ENCODE measurements around the gene PDE8B. TPM values are rescaled to one million over a fixed set of nuclear protein-coding genes. Genes with fewer than 3 reads are reported as not detected.

PDE8B gene
- total RNA-seq, 6 experiments from 2014 or later = 1.2 to 5.4 (median 2.4) TPM

DNA sequence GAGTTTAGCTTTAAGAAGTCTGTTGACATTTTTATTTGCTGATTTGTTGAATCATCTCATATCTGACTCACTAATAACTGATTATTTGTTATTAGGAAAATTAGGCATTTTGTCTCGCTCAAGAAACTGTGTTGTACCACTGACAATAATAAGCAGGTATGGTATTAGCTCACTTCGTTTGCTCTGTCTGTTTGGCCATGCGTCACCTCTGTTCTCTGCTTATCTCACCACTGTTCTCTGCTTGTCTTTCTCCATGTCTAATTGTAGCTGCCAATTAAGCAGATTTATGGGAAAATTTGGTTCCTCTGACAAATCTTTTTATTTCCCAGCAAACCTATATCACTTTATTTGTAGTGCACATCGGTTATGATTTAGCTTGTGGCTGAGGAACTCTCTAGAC is 142.8 kb downstream of the PDE8B start:
- 58% methylated on average over 4 of the region's 4 CpGs for WGBS (ENCODE audit: insufficient coverage, low coverage, low lambda C conversion rate, missing lambda C conversion rate)

GRCh38 chr5:77354454-77354853 is 144.0 kb downstream of the PDE8B start:
- no peaks in the 10 kb centered on the region for H3K27me3 ChIP-seq
- ATAC-seq (peak; percentile 40 to 81 (median 76)), DNase-seq (peak in 1 of 3 donors; percentile 79)
- 38% methylated on average over 1 of the region's 2 CpGs for WGBS (ENCODE audit: insufficient coverage, low coverage, low lambda C conversion rate, missing lambda C conversion rate)
- intact Hi-C loops (cut with DNase I) = no loop called here
- H3K9me3 ChIP-seq = no peaks in the 10 kb centered on the region
- peaks cover 0 to 39% (median 9%) of the 10 kb centered on the region in 4 donors for H3K4me1 ChIP-seq
- peak overlapping the region in 1 of 3 donors; percentile 69 for H3K27ac ChIP-seq
- no peak for TF ChIP-seq CTCF (IDR thresholded peaks at IDR 0.05)
- no peak for TF ChIP-seq POLR2A (IDR thresholded peaks at IDR 0.05)
- no peaks in the 10 kb centered on the region for H3K36me3 ChIP-seq
- H3K4me3 ChIP-seq = no peak overlapping the region

More for the DNA sequence above, 142.8 kb downstream of the PDE8B start:
- DNase-seq (no peak), ATAC-seq (peak; percentile 50 to 86 (median 60))
- H3K36me3 ChIP-seq = no peaks in the 10 kb centered on the region
- peaks cover 0 to 36% (median 9%) of the 10 kb centered on the region in 4 donors for H3K4me1 ChIP-seq
- intact Hi-C loops (cut with DNase I) = no loop called here
- no peak for TF ChIP-seq CTCF (IDR thresholded peaks at IDR 0.05)
- TF ChIP-seq POLR2A (IDR thresholded peaks at IDR 0.05) = no peak
- H3K9me3 ChIP-seq = no peaks in the 10 kb centered on the region
- H3K4me3 ChIP-seq = no peak overlapping the region
- H3K27me3 ChIP-seq = no peaks in the 10 kb centered on the region
- H3K27ac ChIP-seq = peak overlapping the region in 1 of 3 donors; percentile 29

DNA sequence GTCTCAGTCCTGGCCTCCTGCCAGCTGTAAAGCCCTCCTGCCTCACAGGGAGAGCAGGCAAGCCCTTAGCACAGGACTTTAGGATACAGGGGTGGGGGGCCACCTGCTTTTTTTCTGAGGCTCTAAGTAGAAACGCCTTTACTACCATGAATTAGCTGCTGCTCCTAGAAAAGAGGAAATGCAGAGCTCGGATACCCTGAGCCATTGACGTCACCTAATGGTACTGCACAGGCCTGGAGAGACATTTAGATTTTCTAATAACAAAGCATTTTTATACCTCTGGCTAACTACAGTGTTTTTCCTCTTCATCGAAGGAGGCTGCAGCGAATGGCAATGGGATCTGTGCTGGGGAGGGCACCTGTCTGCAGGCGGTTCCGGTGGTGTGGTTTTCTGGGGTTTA is 144.6 kb downstream of the PDE8B start:
- Histone ChIP-seq H3K36me3 (no peaks in the 10 kb centered on the region), H3K9me3 (no peaks in the 10 kb centered on the region), H3K4me3 (no peak overlapping the region), H3K27me3 (no peaks in the 10 kb centered on the region), H3K27ac (peak overlapping the region in 1 of 3 donors; percentile 69), H3K4me1 (peaks cover 0 to 39% (median 9%) of the 10 kb centered on the region in 4 donors)
- WGBS (ENCODE audit: insufficient coverage, low coverage, low lambda C conversion rate, missing lambda C conversion rate) = 78% methylated on average over 3 of the region's 7 CpGs
- intact Hi-C loops (cut with DNase I) = no loop called here
- TF ChIP-seq CTCF (IDR thresholded peaks at IDR 0.05) = no peak
- no peak for TF ChIP-seq POLR2A (IDR thresholded peaks at IDR 0.05)
- no peak for ATAC-seq
- no peak for DNase-seq

- TF ChIP-seq POLR2A (IDR thresholded peaks at IDR 0.05) (no peak), CTCF (IDR thresholded peaks at IDR 0.05) (no peak)
- Histone ChIP-seq H3K27ac (peak overlapping the region in 1 of 3 donors; percentile 69), H3K36me3 (no peaks in the 10 kb centered on the region), H3K4me1 (peaks cover 0 to 39% (median 9%) of the 10 kb centered on the region in 4 donors), H3K9me3 (no peaks in the 10 kb centered on the region), H3K4me3 (no peak overlapping the region), H3K27me3 (no peaks in the 10 kb centered on the region)
- intact Hi-C loops (cut with DNase I) = no loop called here
- ATAC-seq (peak; percentile 63 to 87 (median 78)), DNase-seq (peak in 2 of 3 donors; percentile 67 to 71)
Observed at GRCh38 chr5:77355751-77356150, 145.3 kb downstream of the PDE8B start.

DNA sequence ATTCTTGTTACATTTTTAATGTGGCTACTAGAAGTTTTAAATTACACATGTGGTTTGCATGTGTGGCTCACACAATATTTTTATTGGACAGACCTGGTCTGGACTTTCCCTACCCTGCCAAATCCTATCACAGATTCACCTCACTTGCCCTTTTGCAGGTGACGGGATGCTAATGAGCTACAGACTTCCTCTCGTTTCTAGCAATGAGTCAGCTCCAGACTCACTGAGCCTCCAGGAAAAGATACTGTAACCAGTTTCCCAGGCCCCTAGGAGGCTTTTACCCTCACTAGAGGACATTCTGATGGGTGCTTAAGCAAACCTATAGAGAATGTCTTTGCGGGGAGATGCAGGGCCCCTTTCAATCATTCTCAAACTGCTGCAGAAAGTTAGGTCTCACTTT is 146.3 kb downstream of the PDE8B start:
- no peak overlapping the region for H3K4me3 ChIP-seq

More for the DNA sequence above, 146.3 kb downstream of the PDE8B start:
- TF ChIP-seq POLR2A (IDR thresholded peaks at IDR 0.05) (no peak), CTCF (IDR thresholded peaks at IDR 0.05) (no peak)
- H3K27me3 ChIP-seq = no peaks in the 10 kb centered on the region
- ATAC-seq (no peak), DNase-seq (no peak)
- intact Hi-C loops (cut with DNase I) = no loop called here
- no peaks in the 10 kb centered on the region for H3K9me3 ChIP-seq
- peaks cover 0 to 39% (median 9%) of the 10 kb centered on the region in 4 donors for H3K4me1 ChIP-seq
- no peaks in the 10 kb centered on the region for H3K36me3 ChIP-seq
- H3K27ac ChIP-seq = no peak overlapping the region
- WGBS (ENCODE audit: insufficient coverage, low coverage, low lambda C conversion rate, missing lambda C conversion rate) = 46% methylated on average over 3 of the region's 3 CpGs

Measured in right lobe of liver (tissue), 6 donors.